Measurements from ENCODE around the gene APP.

APP gene

DNA sequence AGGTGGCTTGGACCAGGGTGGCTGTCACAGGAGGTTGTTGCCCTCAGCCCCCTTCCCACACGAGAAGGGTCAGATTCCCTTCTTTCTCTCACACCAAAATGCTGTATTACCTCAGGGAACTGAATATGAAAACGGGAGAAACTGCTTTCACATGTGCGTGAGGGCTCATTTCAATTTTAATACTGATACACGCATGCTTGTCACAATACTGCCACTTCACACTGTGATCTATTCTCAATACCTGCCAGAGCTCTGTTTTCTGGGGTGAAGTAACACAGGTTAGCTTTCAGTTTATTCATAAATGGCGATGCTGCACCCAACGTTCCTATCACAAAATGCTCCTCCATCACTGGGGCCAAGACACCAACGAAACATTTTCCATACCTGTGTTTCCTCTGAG is 181.8 kb downstream of the APP start:
- no peak overlapping the region for H3K9ac ChIP-seq (ENCODE audit: low read depth, low read length, poor library complexity, severe bottlenecking)
- no peaks in the 10 kb centered on the region for H3K4me1 ChIP-seq (ENCODE audit: insufficient read depth, low read length, poor library complexity, severe bottlenecking)
- no peak overlapping the region for H2AFZ ChIP-seq (ENCODE audit: low read length)
- TF ChIP-seq, protein P1, sequence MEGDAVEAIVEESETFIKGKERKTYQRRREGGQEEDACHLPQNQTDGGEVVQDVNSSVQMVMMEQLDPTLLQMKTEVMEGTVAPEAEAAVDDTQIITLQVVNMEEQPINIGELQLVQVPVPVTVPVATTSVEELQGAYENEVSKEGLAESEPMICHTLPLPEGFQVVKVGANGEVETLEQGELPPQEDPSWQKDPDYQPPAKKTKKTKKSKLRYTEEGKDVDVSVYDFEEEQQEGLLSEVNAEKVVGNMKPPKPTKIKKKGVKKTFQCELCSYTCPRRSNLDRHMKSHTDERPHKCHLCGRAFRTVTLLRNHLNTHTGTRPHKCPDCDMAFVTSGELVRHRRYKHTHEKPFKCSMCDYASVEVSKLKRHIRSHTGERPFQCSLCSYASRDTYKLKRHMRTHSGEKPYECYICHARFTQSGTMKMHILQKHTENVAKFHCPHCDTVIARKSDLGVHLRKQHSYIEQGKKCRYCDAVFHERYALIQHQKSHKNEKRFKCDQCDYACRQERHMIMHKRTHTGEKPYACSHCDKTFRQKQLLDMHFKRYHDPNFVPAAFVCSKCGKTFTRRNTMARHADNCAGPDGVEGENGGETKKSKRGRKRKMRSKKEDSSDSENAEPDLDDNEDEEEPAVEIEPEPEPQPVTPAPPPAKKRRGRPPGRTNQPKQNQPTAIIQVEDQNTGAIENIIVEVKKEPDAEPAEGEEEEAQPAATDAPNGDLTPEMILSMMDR (conservative IDR thresholded peaks at IDR 0.05; ENCODE audit: low read length), result no peak
- no peak for TF ChIP-seq EZH2phosphoT487 (IDR thresholded peaks at IDR 0.05; ENCODE audit: borderline replicate concordance)
- H3K9me3 ChIP-seq (ENCODE audit: insufficient read depth, low read depth, low read length), result no peaks in the 10 kb centered on the region
- H3K4me2 ChIP-seq (ENCODE audit: low read depth, low read length, poor library complexity, severe bottlenecking), result no peak overlapping the region
- no peaks in the 10 kb centered on the region for H3K79me2 ChIP-seq (ENCODE audit: insufficient read depth, low read length)
- H3K27me3 ChIP-seq (ENCODE audit: insufficient read depth, low read length, poor library complexity, severe bottlenecking), result no peaks in the 10 kb centered on the region
- no peaks in the 10 kb centered on the region for H3K36me3 ChIP-seq (ENCODE audit: insufficient read depth, low read length)
- H3F3A ChIP-seq (ENCODE audit: low read depth), result no peaks in the 10 kb centered on the region
- no peaks in the 10 kb centered on the region for H4K20me1 ChIP-seq (ENCODE audit: insufficient read depth, low read length, poor library complexity, severe bottlenecking)
- H3K4me3 ChIP-seq (ENCODE audit: low read length, poor library complexity, severe bottlenecking), result no peak overlapping the region
- H3K9me2 ChIP-seq (replicated peaks; ENCODE audit: low read depth, low read length), result no peaks in the 10 kb centered on the region

GRCh38 chr21:25987531-25987930 is 183.0 kb downstream of the APP start:
- H3K4me3 ChIP-seq (ENCODE audit: low read length, poor library complexity, severe bottlenecking), result no peak overlapping the region
- H3K36me3 ChIP-seq (ENCODE audit: insufficient read depth, low read length), result no peaks in the 10 kb centered on the region
- no peak overlapping the region for H2AFZ ChIP-seq (ENCODE audit: low read length)

DNA sequence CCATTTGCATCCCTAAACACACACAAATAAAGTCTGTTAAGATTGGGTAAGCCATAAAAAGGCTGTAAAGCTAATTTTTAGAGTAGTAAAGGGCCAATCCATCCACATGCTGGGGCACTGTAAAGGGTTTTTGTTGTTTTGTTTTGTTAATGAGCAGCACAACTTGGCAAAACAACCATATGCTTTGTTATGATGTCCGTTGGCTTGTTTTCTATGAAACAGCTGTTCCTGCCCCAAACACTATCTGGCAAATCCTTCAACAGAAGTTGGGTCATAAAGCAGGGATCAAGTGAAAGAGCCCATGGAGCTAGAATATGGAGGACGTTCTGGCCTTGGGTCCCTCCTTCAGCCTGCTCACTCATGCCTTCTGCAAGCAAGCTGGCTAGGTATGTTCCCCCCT is 183.6 kb downstream of the APP start:
- Histone ChIP-seq H3K27me3 (ENCODE audit: insufficient read depth, low read length, poor library complexity, severe bottlenecking) (no peaks in the 10 kb centered on the region), H2AFZ (ENCODE audit: low read length) (no peak overlapping the region), H3F3A (ENCODE audit: low read depth) (no peaks in the 10 kb centered on the region), H4K20me1 (ENCODE audit: insufficient read depth, low read length, poor library complexity, severe bottlenecking) (no peaks in the 10 kb centered on the region), H3K9ac (ENCODE audit: low read depth, low read length, poor library complexity, severe bottlenecking) (no peak overlapping the region), H3K79me2 (ENCODE audit: insufficient read depth, low read length) (no peaks in the 10 kb centered on the region), H3K9me2 (replicated peaks; ENCODE audit: low read depth, low read length) (no peaks in the 10 kb centered on the region), H3K4me2 (ENCODE audit: low read depth, low read length, poor library complexity, severe bottlenecking) (no peak overlapping the region), H3K36me3 (ENCODE audit: insufficient read depth, low read length) (no peaks in the 10 kb centered on the region), H3K9me3 (ENCODE audit: insufficient read depth, low read depth, low read length) (no peaks in the 10 kb centered on the region), H3K4me1 (ENCODE audit: insufficient read depth, low read length, poor library complexity, severe bottlenecking) (no peaks in the 10 kb centered on the region), H3K4me3 (ENCODE audit: low read length, poor library complexity, severe bottlenecking) (no peak overlapping the region)
- TF ChIP-seq, protein P1 (conservative IDR thresholded peaks at IDR 0.05; ENCODE audit: low read length), result no peak
- no peak for TF ChIP-seq EZH2phosphoT487 (IDR thresholded peaks at IDR 0.05; ENCODE audit: borderline replicate concordance)

More at GRCh38 chr21:25987531-25987930, 183.0 kb downstream of the APP start:
- no peaks in the 10 kb centered on the region for H3K4me1 ChIP-seq (ENCODE audit: insufficient read depth, low read length, poor library complexity, severe bottlenecking)
- H3K27me3 ChIP-seq (ENCODE audit: insufficient read depth, low read length, poor library complexity, severe bottlenecking), result no peaks in the 10 kb centered on the region
- H3K9me3 ChIP-seq (ENCODE audit: insufficient read depth, low read depth, low read length), result no peaks in the 10 kb centered on the region
- no peaks in the 10 kb centered on the region for H3F3A ChIP-seq (ENCODE audit: low read depth)
- no peaks in the 10 kb centered on the region for H4K20me1 ChIP-seq (ENCODE audit: insufficient read depth, low read length, poor library complexity, severe bottlenecking)
- TF ChIP-seq, protein P1 (conservative IDR thresholded peaks at IDR 0.05; ENCODE audit: low read length), result no peak
- TF ChIP-seq EZH2phosphoT487 (IDR thresholded peaks at IDR 0.05; ENCODE audit: borderline replicate concordance), result no peak
- no peaks in the 10 kb centered on the region for H3K79me2 ChIP-seq (ENCODE audit: insufficient read depth, low read length)
- H3K4me2 ChIP-seq (ENCODE audit: low read depth, low read length, poor library complexity, severe bottlenecking), result no peak overlapping the region
- H3K9ac ChIP-seq (ENCODE audit: low read depth, low read length, poor library complexity, severe bottlenecking), result no peak overlapping the region
- no peaks in the 10 kb centered on the region for H3K9me2 ChIP-seq (replicated peaks; ENCODE audit: low read depth, low read length)

All from Loucy (cell line).